K562 (cell line): ENCODE measurements around the gene PLEKHA1. TPM values are rescaled to one million over a fixed set of nuclear protein-coding genes. Genes with fewer than 3 reads are reported as not detected.

Source experiments
- ATAC-seq: fragments of 200-7000 bp; cut with Tn5 transposase; 3 replicates; pipeline ENCODE4 v1.9.1; 2020; ENCODE audit warnings: moderate library complexity
- BruUV-seq: library from RNA; stranded (reverse); fragments of 400-500 nt; replicated peaks from 2 replicates; lab custom pipeline; 2021; lab: Mats Ljungman, UMichigan
- CTCF ChIA-PET: fragments of 300-600 bp; formaldehyde crosslinking; extraction: SDS; loops from one replicate; lab custom pipeline; 2021; ENCODE audit warnings: low intra/inter-chr PET ratio; lab: Yijun Ruan, JAX
- POLR2A ChIA-PET: fragments of 300-600, 350-650 bp; sonication (Branson Sonifier 250); formaldehyde crosslinking; extraction: SDS; loops from one replicate; lab custom pipeline; 2021; ENCODE audit warnings: antibody characterized with exemption, inconsistent platforms; lab: Yijun Ruan, JAX
- DNase-seq, 4 experiments: peaks; one replicate each; pipeline versions ENCODE4 v3.0.0 to v3.0.0-alpha.2; 2011 to 2018; ENCODE audit warnings: low spot score in 3 of 4, mixed read lengths in 3 of 4; ENCODE audit errors: extremely low read depth in 1 of 4
- FAIRE-seq: peaks from 2 replicates; lab custom pipeline; 2011; peaks lifted over from hg19 to GRCh38; lab: Jason Lieb, UNC
- H2AFZ ChIP-seq: 2 replicates; pipeline ENCODE4 v1.6.0; 2011; ENCODE audit warnings: low read depth, low read length, control low read depth, inconsistent platforms
- H3K27ac ChIP-seq: fragments of 200-600 bp; 3 replicates; pipeline ENCODE4 v1.8.0; 2011; ENCODE audit warnings: low read depth, mild to moderate bottlenecking, control low read depth, inconsistent platforms, low read length, moderate library complexity, mixed read lengths; ENCODE audit errors: extremely low read depth
- H3K27me3 ChIP-seq, 2 experiments: fragments of 300-600 bp in 1 of 2; 2 replicates in 1 of 2; 3 replicates in 1 of 2; pipeline versions ENCODE4 v1.6.0 to v1.8.0; 2011; ENCODE audit warnings: inconsistent platforms in 2 of 2, low read length in 2 of 2, mild to moderate bottlenecking in 1 of 2, mixed read lengths in 1 of 2, moderate library complexity in 1 of 2; ENCODE audit not compliant: control insufficient read depth in 2 of 2, insufficient read depth in 2 of 2
- H3K36me3 ChIP-seq: fragments of 300-600 bp; 3 replicates; pipeline ENCODE4 v1.8.0; 2011; ENCODE audit warnings: mild to moderate bottlenecking, low read length, inconsistent platforms; ENCODE audit not compliant: control insufficient read depth, insufficient read depth
- H3K4me1 ChIP-seq, 2 experiments: fragments of 200-600 bp in 1 of 2; replicated peaks in 1 of 2; 2 replicates in 1 of 2; 3 replicates in 1 of 2; pipeline versions ENCODE4 v1.5.1 to v1.8.0; 2011; ENCODE audit warnings: inconsistent platforms in 2 of 2, low read length in 2 of 2, mild to moderate bottlenecking in 1 of 2, mixed read lengths in 1 of 2, moderate library complexity in 1 of 2; ENCODE audit not compliant: control insufficient read depth in 2 of 2, insufficient read depth in 2 of 2
- H3K4me2 ChIP-seq: 2 replicates; pipeline ENCODE4 v1.6.1; 2011; ENCODE audit warnings: low read length, control low read depth, inconsistent platforms, mixed read lengths; ENCODE audit not compliant: insufficient read depth
- H3K4me3 ChIP-seq: fragments of 200-600 bp; sonication (generic), shearing (Covaris generic); 2 replicates; pipeline ENCODE4 v1.5.1; 2016; ENCODE audit warnings: control low read depth, inconsistent platforms
- H3K79me2 ChIP-seq: fragments of 200-600 bp; 3 replicates; pipeline ENCODE4 v1.8.0; 2011; ENCODE audit warnings: low read length, inconsistent platforms; ENCODE audit not compliant: control insufficient read depth, insufficient read depth
- H3K9ac ChIP-seq, 2 experiments: 2 replicates each; pipeline versions ENCODE4 v1.6.0 to v1.6.1; 2011; ENCODE audit warnings: low read depth in 2 of 2, low read length in 2 of 2, control low read depth in 1 of 2, inconsistent platforms in 1 of 2, mild to moderate bottlenecking in 1 of 2, mixed read lengths in 1 of 2; ENCODE audit not compliant: insufficient read depth in 1 of 2
- H3K9me1 ChIP-seq: one replicate; pipeline ENCODE4 v1.6.0; 2011; ENCODE audit warnings: inconsistent platforms, mild to moderate bottlenecking, low read length, moderate library complexity; ENCODE audit not compliant: control insufficient read depth, insufficient read depth
- H3K9me3 ChIP-seq: replicated peaks from 2 replicates; pipeline ENCODE4 v1.5.1; 2011; ENCODE audit warnings: low read depth, low read length, inconsistent platforms; ENCODE audit not compliant: control insufficient read depth, insufficient read depth
- H4K20me1 ChIP-seq: replicated peaks from 2 replicates; pipeline ENCODE4 v1.6.1; 2011; ENCODE audit warnings: low read length, inconsistent platforms, mixed read lengths; ENCODE audit not compliant: control insufficient read depth, insufficient read depth
- ARID3A ChIP-seq: IDR thresholded peaks from 2 replicates; pipeline ENCODE4 v1.6.1; 2012; ENCODE audit warnings: low read depth, low read length, improper control_type of control experiment, borderline replicate concordance
- CHAMP1 ChIP-seq: fragments of 450-650 bp; IDR thresholded peaks from 2 replicates; pipeline ENCODE4 v1.6.1; 2016; ENCODE audit warnings: mild to moderate bottlenecking
- CUX1 ChIP-seq: fragments of 200-800 bp; sonication (Bioruptor generic); IDR thresholded peaks from 2 replicates; pipeline ENCODE4 v1.6.1; 2016; ENCODE audit warnings: missing genetic modification characterization, missing compliant biosample characterization
- E2F6 ChIP-seq, 2 experiments: IDR thresholded peaks; 2 replicates each; pipeline ENCODE4 v1.6.1; 2011; ENCODE audit warnings: borderline replicate concordance in 1 of 2, control low read depth in 1 of 2, low read depth in 1 of 2, low read length in 1 of 2, mild to moderate bottlenecking in 1 of 2, mixed read lengths in 1 of 2, moderate library complexity in 1 of 2; ENCODE audit not compliant: insufficient read depth in 1 of 2, insufficient read length in 1 of 2, poor library complexity in 1 of 2, severe bottlenecking in 1 of 2; ENCODE audit errors: extremely low read depth in 1 of 2
- FOXK2 ChIP-seq, 2 experiments: fragments of 450-650 bp; IDR thresholded peaks in 1 of 2; conservative IDR thresholded peaks in 1 of 2; 2 replicates each; pipeline ENCODE4 v1.6.1; 2016; ENCODE audit warnings: low read depth in 2 of 2, mild to moderate bottlenecking in 1 of 2
- ILK ChIP-seq: fragments of 450-650 bp; IDR thresholded peaks from 2 replicates; pipeline ENCODE4 v1.6.1; 2016; ENCODE audit warnings: missing genetic modification characterization, low read depth, mild to moderate bottlenecking, missing compliant biosample characterization, moderate library complexity, borderline replicate concordance
- KLF10 ChIP-seq: fragments of 250-450 bp; sonication (Bioruptor Pico); IDR thresholded peaks from 2 replicates; pipeline ENCODE4 v1.6.1; 2021; ENCODE audit warnings: matching md5 sums
- SMARCA4 ChIP-seq: fragments of 450-650 bp; IDR thresholded peaks from 2 replicates; pipeline ENCODE4 v1.6.1; 2016
- ZKSCAN8 ChIP-seq: fragments of 200-800 bp; sonication (Bioruptor generic); IDR thresholded peaks from 2 replicates; pipeline ENCODE4 v1.6.1; 2016; ENCODE audit warnings: missing genetic modification characterization, missing compliant biosample characterization
- ZNF133 ChIP-seq: fragments of 250-450 bp; sonication (Bioruptor Pico); IDR thresholded peaks from 2 replicates; pipeline ENCODE4 v1.4.0; 2020; ENCODE audit warnings: mild to moderate bottlenecking
- WGBS: fragments of 100-300 bp; shearing (Covaris generic); methylation state at CpG from one replicate; pipeline ENCODE4 v1.1.6; 2016; ENCODE audit warnings: low coverage, mixed read lengths; ENCODE audit not compliant: insufficient coverage; ENCODE audit errors: missing lambda C conversion rate; 5-methylcytosine and 5-hydroxymethylcytosine counted together
- in situ Hi-C: fragments of 300-500 bp; cut with MboI; formaldehyde crosslinking; loops from 4 replicates; pipeline ENCODE4 v1.15.0; 2018; ENCODE audit warnings: inconsistent platforms, mixed read lengths
- intact Hi-C: fragments of 100-400 bp; cut with micrococcal nuclease; formaldehyde crosslinking; loops from 2 replicates; pipeline ENCODE4 v1.14.2; 2022
- polyA plus RNA-seq, 8 experiments: library from polyadenylated mRNA; depleted of rRNA in 4 of 8; stranded (reverse) in 5 of 8; unstranded in 3 of 8; fragments of >200 nt; fragmentation: Nextera tagmentation in 2 of 8; fragmentation: Illumina TruSeq in 1 of 8; extraction: Ambion mirVana in 2 of 8; extraction: Trizol in 1 of 8; gene quantifications; 2 replicates each; pipeline versions ENCODE4 v1.2.1 to v1.2.3, GENCODE V29; 2011 to 2014; ENCODE audit warnings: inconsistent platforms in 1 of 8, missing spikeins in 1 of 8
- total RNA-seq, 7 experiments: library from RNA; depleted of rRNA in 6 of 7; stranded (reverse); fragments of >200 nt in 6 of 7; fragmentation: Illumina TruSeq in 2 of 7; extraction: Trizol in 2 of 7; gene quantifications; 2 replicates each; pipeline versions ENCODE4 v1.2.1 to v1.2.3, GENCODE V29; 2011 to 2021; ENCODE audit warnings: low replicate concordance in 1 of 7

Gene PLEKHA1
- total and polyA plus RNA-seq, 9 of the 15 experiments (the other 6 are each of a cell fraction or from before 2014, with no cell fraction given): 0.05 to 4.7 (median 1.0) TPM

- no peaks in the 10 kb centered on the region for H3K9me1 ChIP-seq
- no peak overlapping the region for H3K9ac ChIP-seq
- H3K4me2 ChIP-seq: no peak overlapping the region
- in situ Hi-C loops (no loop called here), intact Hi-C loops (no loop called here)
- no TSS peak for BruUV-seq
- H3K4me3 ChIP-seq: no peak overlapping the region
- H3K27me3 ChIP-seq: peaks cover 0 to 13% of the 10 kb centered on the region in 2 experiments; a peak in 2 of 5 replicates
- 0% methylated on average over 2 of the region's 6 CpGs for WGBS
- CTCF ChIA-PET: no interaction called here
- no peak overlapping the region for H3K27ac ChIP-seq
- no peaks in the 10 kb centered on the region for H3K4me1 ChIP-seq
- H3K9me3 ChIP-seq: no peaks in the 10 kb centered on the region
- H3K79me2 ChIP-seq: no peaks in the 10 kb centered on the region
- no peak overlapping the region for H2AFZ ChIP-seq
- no peak for ATAC-seq
- POLR2A ChIA-PET: no interaction called here
- FAIRE-seq: no peak
- H4K20me1 ChIP-seq: no peaks in the 10 kb centered on the region; the same call in 1 of the 2 replicates
- no peaks in the 10 kb centered on the region for H3K36me3 ChIP-seq
- DNase-seq: no peak
- no peak for TF ChIP-seq E2F6 (IDR thresholded peaks at IDR 0.05; ENCODE audit: borderline replicate concordance in 1 of 2, extremely low read depth in 1 of 2, insufficient read depth in 1 of 2, insufficient read length in 1 of 2, low read depth in 1 of 2, low read length in 1 of 2, poor library complexity in 1 of 2, severe bottlenecking in 1 of 2)
- no peak for TF ChIP-seq CHAMP1
- no peak for TF ChIP-seq ARID3A
- no peak for TF ChIP-seq FOXK2 (conservative IDR thresholded peaks at IDR 0.05 in 1 of 2, IDR thresholded peaks at IDR 0.05 in 1 of 2; ENCODE audit: low read depth in 2 of 2)
- TF ChIP-seq ZKSCAN8 (CRISPR knock-in tag): no peak
- no peak for TF ChIP-seq KLF10
- TF ChIP-seq ZNF133: no peak
- TF ChIP-seq CUX1: no peak
- no peak for TF ChIP-seq SMARCA4
- TF ChIP-seq ILK (tag): no peak
Observed at GRCh38 chr10:122476333-122476695, 101.8 kb downstream of the PLEKHA1 start.
